GM12878 (cell line): Measurements from ENCODE around the gene SULT1C4. TPM values are rescaled to one million over a fixed set of nuclear protein-coding genes. Genes with fewer than 3 reads are reported as not detected.

Source experiments
- ATAC-seq: fragments of 200-7000 bp; cut with Tn5 transposase; 3 replicates; pipeline ENCODE4 v1.9.1; 2020; ENCODE audit warnings: mild to moderate bottlenecking, moderate library complexity
- BruUV-seq: library from RNA; stranded (reverse); fragments of 400-500 nt; replicated peaks from 2 replicates; lab custom pipeline; 2021; lab: Mats Ljungman, UMichigan
- CTCF ChIA-PET: fragments of 300-600 bp; sonication (Branson Sonifier 250); formaldehyde crosslinking; extraction: SDS; loops from one replicate; lab custom pipeline; 2021; ENCODE audit warnings: inconsistent platforms; lab: Yijun Ruan, JAX
- POLR2A ChIA-PET: fragments of 350-600 bp; formaldehyde crosslinking; extraction: SDS; loops from one replicate; lab custom pipeline; 2021; ENCODE audit warnings: inconsistent platforms; lab: Charles Lee
- RAD21 ChIA-PET: fragments of 300-600 bp; sonication (Branson Sonifier 250); formaldehyde crosslinking; loops from one replicate; lab custom pipeline; 2023; ENCODE audit warnings: antibody characterized with exemption; ENCODE audit not compliant: unreplicated experiment; lab: Charles Lee
- SMC1A ChIA-PET: fragments of 300-600 bp; sonication (Branson Sonifier 250); formaldehyde crosslinking; loops from one replicate; lab custom pipeline; 2023; ENCODE audit not compliant: unreplicated experiment, uncharacterized antibody; lab: Charles Lee
- DNase-seq: peaks from one replicate; pipeline ENCODE4 v3.0.0-alpha.2; 2011; ENCODE audit warnings: low read depth, low spot score
- FAIRE-seq: peaks from 3 replicates; lab custom pipeline; 2011; peaks lifted over from hg19 to GRCh38; lab: Jason Lieb, UNC
- H2AFZ ChIP-seq: 2 replicates; pipeline ENCODE4 v1.6.0; 2011; ENCODE audit warnings: low read depth, low read length, control low read depth; ENCODE audit not compliant: control insufficient read depth
- H3K27ac ChIP-seq: 2 replicates; pipeline ENCODE4 v1.5.1; 2011; ENCODE audit warnings: control low read depth; ENCODE audit not compliant: control insufficient read depth, insufficient read depth
- H3K27me3 ChIP-seq, 2 experiments: replicated peaks in 1 of 2; 2 replicates each; pipeline versions ENCODE4 v1.6.0 to v1.6.1; 2011; ENCODE audit warnings: low read length in 1 of 2; ENCODE audit not compliant: control insufficient read depth in 2 of 2, insufficient read depth in 2 of 2
- H3K36me3 ChIP-seq, 2 experiments: 2 replicates each; pipeline ENCODE4 v1.5.1; 2011; ENCODE audit warnings: low read length in 1 of 2; ENCODE audit not compliant: control insufficient read depth in 2 of 2, insufficient read depth in 2 of 2
- H3K4me1 ChIP-seq: 2 replicates; pipeline ENCODE4 v1.6.1; 2011; ENCODE audit warnings: mild to moderate bottlenecking, low read length, moderate library complexity, mixed read lengths; ENCODE audit not compliant: control insufficient read depth, insufficient read depth
- H3K4me2 ChIP-seq: 2 replicates; pipeline ENCODE4 v1.6.0; 2011; ENCODE audit warnings: control low read depth; ENCODE audit not compliant: control insufficient read depth, insufficient read depth
- H3K4me3 ChIP-seq: fragments of 200-600 bp; sonication (generic); 2 replicates; pipeline ENCODE4 v1.5.1; 2016
- H3K79me2 ChIP-seq: 2 replicates; pipeline ENCODE4 v1.6.0; 2011; ENCODE audit warnings: low read length; ENCODE audit not compliant: control insufficient read depth, insufficient read depth
- H3K9ac ChIP-seq: 2 replicates; pipeline ENCODE4 v1.8.0; 2011; ENCODE audit warnings: low read length, control low read depth, mixed read lengths; ENCODE audit not compliant: control insufficient read depth, insufficient read depth
- H3K9me3 ChIP-seq: replicated peaks from 3 replicates; pipeline ENCODE4 v1.5.1; 2011; ENCODE audit warnings: mild to moderate bottlenecking, low read length; ENCODE audit not compliant: control insufficient read depth, insufficient read depth
- H4K20me1 ChIP-seq: 2 replicates; pipeline ENCODE4 v1.6.0; 2011; ENCODE audit not compliant: control insufficient read depth, insufficient read depth
- ASH2L ChIP-seq: fragments of 300-600, 200-600 bp; sonication (generic); IDR thresholded peaks from 2 replicates; pipeline ENCODE4 v1.6.1; 2017; ENCODE audit warnings: low read depth, mild to moderate bottlenecking, borderline replicate concordance
- CREM ChIP-seq: IDR thresholded peaks from 2 replicates; pipeline ENCODE4 v1.6.1; 2014; ENCODE audit warnings: antibody characterized with exemption, low read depth
- MTA3 ChIP-seq: IDR thresholded peaks from 2 replicates; pipeline ENCODE4 v1.6.1; 2012; ENCODE audit warnings: low read length, inconsistent platforms, borderline replicate concordance
- NFYA ChIP-seq: IDR thresholded peaks from 2 replicates; pipeline ENCODE4 v1.6.1; 2011; ENCODE audit warnings: low read depth, mild to moderate bottlenecking, low read length, improper control_type of control experiment, borderline replicate concordance
- NR2C1 ChIP-seq: fragments of 450-650 bp; IDR thresholded peaks from 2 replicates; pipeline ENCODE4 v1.6.1; 2017; ENCODE audit warnings: antibody characterized with exemption, mild to moderate bottlenecking, moderate library complexity
- RB1 ChIP-seq: fragments of 450-650 bp; formaldehyde crosslinking; IDR thresholded peaks from 2 replicates; pipeline ENCODE4 v1.6.1; 2017; ENCODE audit warnings: mild to moderate bottlenecking, borderline replicate concordance
- SMARCA5 ChIP-seq: fragments of 450-650 bp; IDR thresholded peaks from 2 replicates; pipeline ENCODE4 v1.6.1; 2017; ENCODE audit warnings: mild to moderate bottlenecking
- TAF1 ChIP-seq: IDR thresholded peaks from 2 replicates; pipeline ENCODE4 v1.6.1; 2011; ENCODE audit warnings: mild to moderate bottlenecking, low read depth, low read length, borderline replicate concordance
- TARDBP ChIP-seq: IDR thresholded peaks from 2 replicates; pipeline ENCODE4 v1.6.1; 2016; ENCODE audit warnings: borderline replicate concordance
- WGBS: methylation state at CpG from one replicate; pipeline ENCODE4 v1.1.6; 2016; ENCODE audit warnings: low lambda C conversion rate; ENCODE audit not compliant: insufficient replicate concordance, insufficient coverage; ENCODE audit errors: missing lambda C conversion rate; 5-methylcytosine and 5-hydroxymethylcytosine counted together
- in situ Hi-C: fragments of 300-500 bp; cut with MboI; formaldehyde crosslinking; loops from 9 replicates; pipeline ENCODE4 v1.14.3; 2018; ENCODE audit warnings: mixed read lengths
- intact Hi-C: fragments of 100-400 bp; cut with micrococcal nuclease; formaldehyde crosslinking; loops from one replicate; pipeline ENCODE4 v1.14.2; 2022; ENCODE audit not compliant: unreplicated experiment
- polyA plus RNA-seq, 11 experiments: library from polyadenylated mRNA; depleted of rRNA in 4 of 11; unstranded in 6 of 11; stranded (reverse) in 5 of 11; fragments of >200 nt; fragmentation: Nextera tagmentation in 4 of 11; fragmentation: Illumina TruSeq in 1 of 11; extraction: Ambion mirVana in 4 of 11; extraction: Trizol in 1 of 11; gene quantifications; 1 replicate in 1 of 11; 2 replicates in 10 of 11; pipeline versions ENCODE4 v1.2.1 to v1.2.3, GENCODE V29; 2011 to 2016; ENCODE audit warnings: inconsistent platforms in 2 of 11, missing spikeins in 2 of 11, low read depth in 1 of 11
- total RNA-seq, 4 experiments: library from RNA; depleted of rRNA in 3 of 4; stranded (reverse); fragments of >200 nt in 3 of 4; fragmentation: Illumina TruSeq in 1 of 4; extraction: Trizol in 1 of 4; gene quantifications; 2 replicates each; pipeline versions ENCODE4 v1.2.1 to v1.2.3, GENCODE V29; 2013 to 2021
- TF ChIP-seq, protein P1 (sequence below): fragments of 450-650 bp; IDR thresholded peaks from 2 replicates; pipeline ENCODE4 v1.6.1; 2017; ENCODE audit warnings: mild to moderate bottlenecking, moderate library complexity
- TF ChIP-seq, protein P2 (sequence below): IDR thresholded peaks from 2 replicates; pipeline ENCODE4 v1.6.1; 2012; ENCODE audit warnings: low read length, inconsistent platforms
- TF ChIP-seq, protein P3 (sequence below): fragments of 450-650 bp; conservative IDR thresholded peaks from 2 replicates; pipeline ENCODE4 v1.6.1; 2017; ENCODE audit warnings: mild to moderate bottlenecking, moderate library complexity
- TF ChIP-seq, protein P4 (sequence below), 3 experiments: IDR thresholded peaks in 2 of 3; conservative IDR thresholded peaks in 1 of 3; 2 replicates each; pipeline ENCODE4 v1.5.1; 2011; ENCODE audit warnings: low read depth in 3 of 3, low read length in 3 of 3, mild to moderate bottlenecking in 3 of 3, control low read depth in 2 of 3, moderate library complexity in 2 of 3, inconsistent platforms in 1 of 3, mixed read lengths in 1 of 3; ENCODE audit not compliant: control insufficient read depth in 2 of 3, insufficient read depth in 1 of 3; ENCODE audit errors: extremely low read depth in 1 of 3

Gene SULT1C4
- total and polyA plus RNA-seq, 10 of the 15 experiments (the other 5 are each of a cell fraction or from before 2014, with no cell fraction given): 0.04 TPM; not detected in 9

DNA sequence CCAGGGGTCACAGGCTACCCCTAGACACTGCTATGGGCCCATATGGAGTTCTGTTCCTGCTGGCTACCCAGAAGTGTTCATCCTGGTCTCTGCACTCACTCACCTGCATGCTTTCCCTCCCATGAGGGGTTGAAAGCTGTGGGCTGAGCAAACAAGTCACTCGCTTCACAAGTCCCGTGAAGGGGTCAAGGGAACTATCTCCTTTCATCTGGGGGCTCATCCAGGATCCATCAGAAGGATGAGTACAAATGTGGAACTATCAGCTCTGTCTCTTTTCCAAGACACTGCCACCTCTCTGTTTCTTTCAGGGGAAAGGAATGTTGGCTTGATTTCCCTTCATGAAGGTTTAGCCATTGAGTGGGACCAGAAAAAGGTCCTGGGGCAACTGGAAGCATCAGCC lies 21.7 kb downstream of the SULT1C4 start:
- RAD21 ChIA-PET: interaction anchor here (2.2 kb wide), 1 partner anchor 185 kb away, joined by 7 read pairs; no protein-coding TSS in a partner anchor
- FAIRE-seq (no peak), DNase-seq (no peak), ATAC-seq (no peak)
- CTCF ChIA-PET: interaction anchor here (1.4 to 5.5 kb wide), 2 partner anchors 186 to 237 kb away, joined by 8 to 93 read pairs; no protein-coding TSS in a partner anchor
- 72% methylated on average over 2 of the region's 2 CpGs for WGBS
- intact Hi-C loops: no loop called here
- peaks cover 6% of the 10 kb centered on the region; the same call in 2 of the 3 replicates for H3K9me3 ChIP-seq
- POLR2A ChIA-PET: interaction anchor here (1.3 kb wide), 1 partner anchor 185 kb away, joined by 3 read pairs; no protein-coding TSS in a partner anchor
- no peak overlapping the region for H3K4me2 ChIP-seq
- no peak overlapping the region for H3K27ac ChIP-seq
- H3K4me1 ChIP-seq: no peaks in the 10 kb centered on the region
- no peaks in the 10 kb centered on the region for H3K36me3 ChIP-seq
- SMC1A ChIA-PET: interaction anchor here (0.7 kb wide), 1 partner anchor 38 kb away, joined by 3 read pairs; no protein-coding TSS in a partner anchor
- H3K9ac ChIP-seq: no peak overlapping the region
- no TSS peak for BruUV-seq
- no peak overlapping the region for H2AFZ ChIP-seq
- TF ChIP-seq, protein P1, sequence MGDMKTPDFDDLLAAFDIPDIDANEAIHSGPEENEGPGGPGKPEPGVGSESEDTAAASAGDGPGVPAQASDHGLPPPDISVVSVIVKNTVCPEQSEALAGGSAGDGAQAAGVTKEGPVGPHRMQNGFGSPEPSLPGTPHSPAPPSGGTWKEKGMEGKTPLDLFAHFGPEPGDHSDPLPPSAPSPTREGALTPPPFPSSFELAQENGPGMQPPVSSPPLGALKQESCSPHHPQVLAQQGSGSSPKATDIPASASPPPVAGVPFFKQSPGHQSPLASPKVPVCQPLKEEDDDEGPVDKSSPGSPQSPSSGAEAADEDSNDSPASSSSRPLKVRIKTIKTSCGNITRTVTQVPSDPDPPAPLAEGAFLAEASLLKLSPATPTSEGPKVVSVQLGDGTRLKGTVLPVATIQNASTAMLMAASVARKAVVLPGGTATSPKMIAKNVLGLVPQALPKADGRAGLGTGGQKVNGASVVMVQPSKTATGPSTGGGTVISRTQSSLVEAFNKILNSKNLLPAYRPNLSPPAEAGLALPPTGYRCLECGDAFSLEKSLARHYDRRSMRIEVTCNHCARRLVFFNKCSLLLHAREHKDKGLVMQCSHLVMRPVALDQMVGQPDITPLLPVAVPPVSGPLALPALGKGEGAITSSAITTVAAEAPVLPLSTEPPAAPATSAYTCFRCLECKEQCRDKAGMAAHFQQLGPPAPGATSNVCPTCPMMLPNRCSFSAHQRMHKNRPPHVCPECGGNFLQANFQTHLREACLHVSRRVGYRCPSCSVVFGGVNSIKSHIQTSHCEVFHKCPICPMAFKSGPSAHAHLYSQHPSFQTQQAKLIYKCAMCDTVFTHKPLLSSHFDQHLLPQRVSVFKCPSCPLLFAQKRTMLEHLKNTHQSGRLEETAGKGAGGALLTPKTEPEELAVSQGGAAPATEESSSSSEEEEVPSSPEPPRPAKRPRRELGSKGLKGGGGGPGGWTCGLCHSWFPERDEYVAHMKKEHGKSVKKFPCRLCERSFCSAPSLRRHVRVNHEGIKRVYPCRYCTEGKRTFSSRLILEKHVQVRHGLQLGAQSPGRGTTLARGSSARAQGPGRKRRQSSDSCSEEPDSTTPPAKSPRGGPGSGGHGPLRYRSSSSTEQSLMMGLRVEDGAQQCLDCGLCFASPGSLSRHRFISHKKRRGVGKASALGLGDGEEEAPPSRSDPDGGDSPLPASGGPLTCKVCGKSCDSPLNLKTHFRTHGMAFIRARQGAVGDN: no peak
- TF ChIP-seq TARDBP (no peak), MTA3 (no peak), NR2C1 (no peak), CREM (no peak), NFYA (no peak), TAF1 (no peak), SMARCA5 (no peak), ASH2L (no peak), RB1 (no peak)
- TF ChIP-seq, protein P2, sequence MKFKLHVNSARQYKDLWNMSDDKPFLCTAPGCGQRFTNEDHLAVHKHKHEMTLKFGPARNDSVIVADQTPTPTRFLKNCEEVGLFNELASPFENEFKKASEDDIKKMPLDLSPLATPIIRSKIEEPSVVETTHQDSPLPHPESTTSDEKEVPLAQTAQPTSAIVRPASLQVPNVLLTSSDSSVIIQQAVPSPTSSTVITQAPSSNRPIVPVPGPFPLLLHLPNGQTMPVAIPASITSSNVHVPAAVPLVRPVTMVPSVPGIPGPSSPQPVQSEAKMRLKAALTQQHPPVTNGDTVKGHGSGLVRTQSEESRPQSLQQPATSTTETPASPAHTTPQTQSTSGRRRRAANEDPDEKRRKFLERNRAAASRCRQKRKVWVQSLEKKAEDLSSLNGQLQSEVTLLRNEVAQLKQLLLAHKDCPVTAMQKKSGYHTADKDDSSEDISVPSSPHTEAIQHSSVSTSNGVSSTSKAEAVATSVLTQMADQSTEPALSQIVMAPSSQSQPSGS: no peak
- TF ChIP-seq, protein P3, sequence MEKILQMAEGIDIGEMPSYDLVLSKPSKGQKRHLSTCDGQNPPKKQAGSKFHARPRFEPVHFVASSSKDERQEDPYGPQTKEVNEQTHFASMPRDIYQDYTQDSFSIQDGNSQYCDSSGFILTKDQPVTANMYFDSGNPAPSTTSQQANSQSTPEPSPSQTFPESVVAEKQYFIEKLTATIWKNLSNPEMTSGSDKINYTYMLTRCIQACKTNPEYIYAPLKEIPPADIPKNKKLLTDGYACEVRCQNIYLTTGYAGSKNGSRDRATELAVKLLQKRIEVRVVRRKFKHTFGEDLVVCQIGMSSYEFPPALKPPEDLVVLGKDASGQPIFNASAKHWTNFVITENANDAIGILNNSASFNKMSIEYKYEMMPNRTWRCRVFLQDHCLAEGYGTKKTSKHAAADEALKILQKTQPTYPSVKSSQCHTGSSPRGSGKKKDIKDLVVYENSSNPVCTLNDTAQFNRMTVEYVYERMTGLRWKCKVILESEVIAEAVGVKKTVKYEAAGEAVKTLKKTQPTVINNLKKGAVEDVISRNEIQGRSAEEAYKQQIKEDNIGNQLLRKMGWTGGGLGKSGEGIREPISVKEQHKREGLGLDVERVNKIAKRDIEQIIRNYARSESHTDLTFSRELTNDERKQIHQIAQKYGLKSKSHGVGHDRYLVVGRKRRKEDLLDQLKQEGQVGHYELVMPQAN: no peak
- TF ChIP-seq, protein P4, sequence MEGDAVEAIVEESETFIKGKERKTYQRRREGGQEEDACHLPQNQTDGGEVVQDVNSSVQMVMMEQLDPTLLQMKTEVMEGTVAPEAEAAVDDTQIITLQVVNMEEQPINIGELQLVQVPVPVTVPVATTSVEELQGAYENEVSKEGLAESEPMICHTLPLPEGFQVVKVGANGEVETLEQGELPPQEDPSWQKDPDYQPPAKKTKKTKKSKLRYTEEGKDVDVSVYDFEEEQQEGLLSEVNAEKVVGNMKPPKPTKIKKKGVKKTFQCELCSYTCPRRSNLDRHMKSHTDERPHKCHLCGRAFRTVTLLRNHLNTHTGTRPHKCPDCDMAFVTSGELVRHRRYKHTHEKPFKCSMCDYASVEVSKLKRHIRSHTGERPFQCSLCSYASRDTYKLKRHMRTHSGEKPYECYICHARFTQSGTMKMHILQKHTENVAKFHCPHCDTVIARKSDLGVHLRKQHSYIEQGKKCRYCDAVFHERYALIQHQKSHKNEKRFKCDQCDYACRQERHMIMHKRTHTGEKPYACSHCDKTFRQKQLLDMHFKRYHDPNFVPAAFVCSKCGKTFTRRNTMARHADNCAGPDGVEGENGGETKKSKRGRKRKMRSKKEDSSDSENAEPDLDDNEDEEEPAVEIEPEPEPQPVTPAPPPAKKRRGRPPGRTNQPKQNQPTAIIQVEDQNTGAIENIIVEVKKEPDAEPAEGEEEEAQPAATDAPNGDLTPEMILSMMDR (IDR thresholded peaks at IDR 0.05 in 2 of 3, conservative IDR thresholded peaks at IDR 0.05 in 1 of 3; ENCODE audit: control insufficient read depth in 2 of 3, extremely low read depth in 1 of 3, insufficient read depth in 1 of 3, low read depth in 3 of 3, low read length in 3 of 3): no peak
- H4K20me1 ChIP-seq: no peaks in the 10 kb centered on the region
- H3K4me3 ChIP-seq: no peak overlapping the region
- H3K79me2 ChIP-seq: no peaks in the 10 kb centered on the region
- in situ Hi-C loops: loop anchor here (5.0 kb wide), 1 partner anchor 183 kb away; no protein-coding TSS in a partner anchor
- H3K27me3 ChIP-seq: no peaks in the 10 kb centered on the region
